BLaER1 (cell line): ENCODE data around the gene INCA1.
"Not testable (repeated sequence)": the region's sequence is repeated elsewhere in the genome, so short reads cannot be mapped to it uniquely, and the experiment has no call there.

ENCODE experiments used
- H3K27ac ChIP-seq: shearing (Covaris generic); formaldehyde crosslinking; 2 replicates; pipeline ENCODE4 v1.8.1; 2022
- H3K27me3 ChIP-seq: shearing (Covaris generic); formaldehyde crosslinking; 2 replicates; pipeline ENCODE4 v1.8.1; 2022
- H3K36me3 ChIP-seq: shearing (Covaris generic); formaldehyde crosslinking; 2 replicates; pipeline ENCODE4 v1.8.1; 2022
- H3K4me1 ChIP-seq: shearing (Covaris generic); formaldehyde crosslinking; 2 replicates; pipeline ENCODE4 v1.8.1; 2022
- H3K4me2 ChIP-seq: shearing (Covaris generic); formaldehyde crosslinking; 2 replicates; pipeline ENCODE4 v1.8.1; 2022
- H3K4me3 ChIP-seq: shearing (Covaris generic); formaldehyde crosslinking; 2 replicates; pipeline ENCODE4 v1.8.1; 2022
- H3K9ac ChIP-seq: shearing (Covaris generic); formaldehyde crosslinking; 2 replicates; pipeline ENCODE4 v1.8.1; 2022
- H3K9me3 ChIP-seq: shearing (Covaris generic); formaldehyde crosslinking; 2 replicates; pipeline ENCODE4 v1.8.1; 2022
- H4K20me1 ChIP-seq: shearing (Covaris generic); formaldehyde crosslinking; 2 replicates; pipeline ENCODE4 v1.8.1; 2022
- Cebpa-rat ChIP-seq: shearing (Covaris generic); IDR thresholded peaks from 2 replicates; pipeline ENCODE4 v1.8.1; 2022

INCA1 gene

DNA sequence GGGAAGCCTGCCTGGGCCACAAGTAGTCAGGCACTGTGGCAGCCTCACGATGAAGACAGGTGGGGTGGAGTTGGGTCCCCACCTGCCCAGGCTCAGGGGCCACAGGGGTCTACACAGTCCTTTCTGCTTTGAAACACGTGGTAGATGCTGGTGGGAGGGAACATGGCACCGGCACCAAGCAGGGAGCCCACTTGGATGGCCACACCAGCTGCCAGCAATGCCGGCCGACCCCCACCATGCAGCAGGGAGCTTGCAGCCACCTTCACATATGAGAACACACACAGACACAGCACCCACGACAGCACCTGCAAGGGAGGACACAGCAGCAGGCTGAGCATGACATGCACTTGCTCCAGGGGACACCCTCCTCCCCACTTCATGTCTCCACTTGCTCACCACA is 35.5 kb upstream of the INCA1 start:
- Histone ChIP-seq H3K9ac (no peak overlapping the region), H4K20me1 (no peaks in the 10 kb centered on the region), H3K4me3 (no peak overlapping the region), H3K9me3 (no peaks in the 10 kb centered on the region), H3K4me2 (no peak overlapping the region), H3K36me3 (no peaks in the 10 kb centered on the region), H3K27ac (no peak overlapping the region), H3K4me1 (peaks cover 27% of the 10 kb centered on the region), H3K27me3 (no peaks in the 10 kb centered on the region)
- TF ChIP-seq Cebpa-rat: no peak

DNA sequence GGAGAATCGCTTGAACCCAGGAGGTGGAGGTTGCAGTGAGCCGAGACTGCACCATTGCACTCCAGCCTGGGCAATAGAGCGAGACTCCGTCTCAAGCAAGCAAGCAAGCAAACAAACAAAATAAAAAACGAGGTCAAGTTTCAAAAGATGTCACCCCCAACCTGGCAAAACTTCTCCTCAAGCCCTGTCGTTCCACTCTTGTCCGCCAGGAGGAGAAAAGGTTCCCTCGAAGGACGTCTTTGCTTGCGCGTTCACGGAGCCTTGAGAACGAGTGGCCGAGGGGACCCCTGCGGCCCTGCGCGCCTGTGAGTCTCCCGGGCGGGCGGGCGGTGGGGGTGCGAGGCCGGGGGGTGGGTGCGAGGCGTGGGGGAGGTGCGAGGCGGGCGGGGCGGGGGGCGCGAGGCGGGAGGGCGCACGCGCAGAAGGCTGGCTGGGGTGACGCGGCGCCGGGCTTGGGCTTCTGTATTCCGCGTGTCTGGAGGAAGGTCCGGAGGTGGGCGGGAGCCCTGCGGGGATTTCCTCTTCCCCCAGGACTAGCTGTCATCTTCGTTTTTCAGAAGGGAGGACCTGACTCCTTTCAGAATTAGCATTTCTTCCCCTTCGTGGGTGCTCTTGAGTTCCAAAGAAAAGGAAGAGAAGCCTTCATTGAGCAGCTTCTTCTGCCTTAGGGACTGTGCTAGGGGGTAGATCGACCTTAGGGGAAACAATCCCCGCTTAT is 34.2 kb upstream of the INCA1 start:
- Histone ChIP-seq H3K9ac (peak overlapping the region; percentile 57; the same call in 1 of the 2 replicates), H3K4me3 (peak overlapping the region; percentile 57), H3K4me1 (peaks cover 27% of the 10 kb centered on the region), H3K27me3 (no peaks in the 10 kb centered on the region), H4K20me1 (no peaks in the 10 kb centered on the region), H3K27ac (peak overlapping the region; percentile 39; the same call in 1 of the 2 replicates), H3K4me2 (peak overlapping the region; percentile 83), H3K9me3 (no peaks in the 10 kb centered on the region), H3K36me3 (no peaks in the 10 kb centered on the region)
- no peak for TF ChIP-seq Cebpa-rat

DNA sequence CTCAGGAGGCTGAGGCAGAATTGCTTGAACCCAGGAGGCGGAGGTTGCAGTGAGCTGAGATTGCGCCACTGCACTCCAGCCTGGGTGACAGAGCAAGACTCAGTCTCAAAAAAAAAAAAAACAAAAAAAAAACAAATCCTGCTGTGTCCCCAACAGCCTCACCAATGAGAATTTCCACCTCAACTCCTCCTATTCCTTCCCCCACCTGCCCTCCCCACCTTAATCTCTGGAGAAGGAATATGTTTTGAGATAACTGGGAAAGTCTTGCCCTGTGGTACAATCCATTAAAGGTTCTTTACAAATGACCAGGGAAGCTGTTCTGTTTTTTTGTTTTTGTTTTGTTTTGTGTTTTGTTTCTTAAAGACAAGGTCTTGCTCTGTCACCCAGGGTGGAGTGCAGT is 32.8 kb upstream of the INCA1 start:
- H3K27me3 ChIP-seq, H3K4me2 ChIP-seq: not testable (repeated sequence)

DNA sequence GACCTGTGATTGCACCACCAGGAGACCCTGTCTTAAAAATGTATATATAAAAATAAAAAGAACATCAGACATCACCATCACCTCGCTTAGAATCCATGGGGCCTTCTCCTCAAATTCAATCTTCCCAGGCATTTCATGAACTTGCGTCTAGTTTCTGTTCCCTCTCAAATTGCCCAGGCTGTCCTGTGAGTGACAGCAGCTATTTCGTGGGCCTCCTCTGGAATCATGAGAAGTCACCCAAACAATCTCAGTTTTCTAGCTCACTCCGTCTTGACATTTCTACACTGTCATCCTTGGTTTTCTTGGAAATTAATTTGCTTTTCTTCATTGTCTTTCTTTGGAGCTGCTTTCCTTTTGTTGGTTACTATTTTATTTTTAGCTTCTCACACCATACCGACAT is 30.6 kb upstream of the INCA1 start:
- H3K27ac ChIP-seq: no peak overlapping the region
- H3K4me1 ChIP-seq: peaks cover 16% of the 10 kb centered on the region
- TF ChIP-seq Cebpa-rat: no peak
- H4K20me1 ChIP-seq: no peaks in the 10 kb centered on the region
- no peaks in the 10 kb centered on the region for H3K9me3 ChIP-seq
- H3K36me3 ChIP-seq: peaks cover 16% of the 10 kb centered on the region
- no peak overlapping the region for H3K4me2 ChIP-seq
- H3K4me3 ChIP-seq: no peak overlapping the region
- no peak overlapping the region for H3K9ac ChIP-seq
- H3K27me3 ChIP-seq: no peaks in the 10 kb centered on the region

More for the DNA sequence above, 32.8 kb upstream of the INCA1 start:
- not testable (repeated sequence) for H4K20me1 ChIP-seq, H3K36me3 ChIP-seq, H3K9me3 ChIP-seq, H3K27ac ChIP-seq, H3K4me3 ChIP-seq, H3K9ac ChIP-seq
- peaks cover 23% of the 10 kb centered on the region for H3K4me1 ChIP-seq

DNA sequence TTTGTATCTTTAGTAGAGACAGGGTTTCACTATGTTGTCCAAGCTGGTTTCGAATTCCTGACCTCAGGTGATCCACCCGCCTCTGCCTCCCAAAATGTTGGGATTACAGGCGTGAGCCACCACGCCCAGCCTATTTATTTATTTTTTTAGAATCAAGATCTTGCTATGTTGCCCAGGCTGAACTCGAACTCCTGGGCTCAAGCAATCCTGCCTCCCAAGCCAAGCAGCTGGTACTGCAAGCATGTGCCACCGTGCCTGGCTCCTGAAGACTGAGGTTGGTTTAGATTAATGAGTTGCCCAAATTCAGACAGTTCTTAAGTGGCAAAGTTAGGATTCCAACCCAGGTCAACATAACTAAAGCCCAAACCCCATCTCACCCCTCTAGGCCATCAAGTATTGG is 30.0 kb upstream of the INCA1 start:
- Histone ChIP-seq H3K9me3 (no peaks in the 10 kb centered on the region), H3K4me3 (no peak overlapping the region), H3K4me2 (no peak overlapping the region), H3K27me3 (no peaks in the 10 kb centered on the region), H3K9ac (no peak overlapping the region), H4K20me1 (no peaks in the 10 kb centered on the region), H3K4me1 (peaks cover 16% of the 10 kb centered on the region), H3K36me3 (peaks cover 22% of the 10 kb centered on the region), H3K27ac (no peak overlapping the region)
- no peak for TF ChIP-seq Cebpa-rat

DNA sequence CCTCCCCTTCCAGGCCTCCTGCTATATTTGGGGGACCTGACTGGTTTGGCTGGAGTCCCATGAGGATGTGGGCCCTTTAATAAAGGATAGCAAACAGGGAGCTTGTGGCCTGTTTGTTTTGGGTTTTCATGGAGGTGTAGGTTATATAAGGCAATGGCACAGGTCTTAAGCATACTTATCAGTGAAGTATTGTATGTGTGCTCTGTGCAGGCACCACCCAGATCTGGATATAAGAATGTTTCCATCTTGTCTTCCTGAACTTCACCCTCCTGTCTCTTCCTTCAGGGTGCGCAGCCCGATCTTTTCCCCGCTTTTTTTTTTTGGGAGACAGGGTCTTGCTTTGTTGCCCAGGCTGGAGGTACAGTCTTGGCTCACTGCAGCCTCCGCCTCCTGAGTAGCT is 27.3 kb upstream of the INCA1 start:
- no peak for TF ChIP-seq Cebpa-rat
- Histone ChIP-seq H3K27me3 (no peaks in the 10 kb centered on the region), H3K9ac (no peak overlapping the region), H3K4me2 (no peak overlapping the region), H3K4me3 (no peak overlapping the region), H3K4me1 (peaks cover 7% of the 10 kb centered on the region), H3K36me3 (peaks cover 48% of the 10 kb centered on the region), H3K27ac (no peak overlapping the region), H3K9me3 (no peaks in the 10 kb centered on the region), H4K20me1 (peaks cover 1% of the 10 kb centered on the region; the same call in 1 of the 2 replicates)

DNA sequence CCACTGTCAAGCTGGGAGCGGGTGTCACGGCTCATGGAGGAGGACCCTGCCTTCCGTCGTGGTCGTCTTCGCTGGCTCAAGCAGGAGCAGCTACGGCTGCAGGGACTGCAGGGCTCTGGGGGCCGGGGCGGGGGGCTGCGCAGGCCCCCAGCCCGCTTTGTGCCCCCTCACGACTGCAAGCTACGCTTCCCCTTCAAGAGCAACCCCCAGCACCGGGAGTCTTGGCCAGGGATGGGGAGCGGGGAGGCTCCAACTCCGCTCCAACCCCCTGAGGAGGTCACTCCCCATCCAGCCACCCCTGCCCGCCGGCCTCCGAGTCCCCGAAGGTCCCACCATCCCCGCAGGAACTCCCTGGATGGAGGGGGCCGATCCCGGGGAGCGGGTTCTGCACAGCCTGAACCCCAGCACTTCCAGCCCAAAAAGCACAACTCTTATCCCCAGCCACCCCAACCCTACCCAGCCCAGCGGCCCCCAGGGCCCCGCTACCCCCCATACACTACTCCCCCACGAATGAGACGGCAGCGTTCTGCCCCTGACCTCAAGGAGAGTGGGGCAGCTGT is 26.3 kb upstream of the INCA1 start:
- Histone ChIP-seq H3K36me3 (peaks cover 57% of the 10 kb centered on the region), H3K9ac (no peak overlapping the region)

DNA sequence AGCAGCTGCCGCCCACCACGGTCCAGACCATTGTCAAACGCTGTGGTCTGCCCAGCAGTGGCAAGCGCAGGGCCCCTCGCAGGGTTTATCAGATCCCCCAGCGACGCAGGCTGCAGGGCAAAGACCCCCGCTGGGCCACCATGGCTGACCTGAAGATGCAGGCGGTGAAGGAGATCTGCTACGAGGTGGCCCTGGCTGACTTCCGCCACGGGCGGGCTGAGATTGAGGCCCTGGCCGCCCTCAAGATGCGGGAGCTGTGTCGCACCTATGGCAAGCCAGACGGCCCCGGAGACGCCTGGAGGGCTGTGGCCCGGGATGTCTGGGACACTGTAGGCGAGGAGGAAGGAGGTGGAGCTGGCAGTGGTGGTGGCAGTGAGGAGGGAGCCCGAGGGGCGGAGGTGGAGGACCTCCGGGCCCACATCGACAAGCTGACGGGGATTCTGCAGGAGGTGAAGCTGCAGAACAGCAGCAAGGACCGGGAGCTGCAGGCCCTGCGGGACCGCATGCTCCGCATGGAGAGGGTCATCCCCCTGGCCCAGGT is 24.9 kb upstream of the INCA1 start:
- no peak overlapping the region for H3K27ac ChIP-seq
- H3K4me1 ChIP-seq: peaks cover 22% of the 10 kb centered on the region
- H3K4me3 ChIP-seq: no peak overlapping the region
- no peaks in the 10 kb centered on the region for H3K27me3 ChIP-seq
- TF ChIP-seq Cebpa-rat: no peak
- H3K9ac ChIP-seq: no peak overlapping the region
- peaks cover 58% of the 10 kb centered on the region for H3K36me3 ChIP-seq
- H3K9me3 ChIP-seq: no peaks in the 10 kb centered on the region
- H3K4me2 ChIP-seq: no peak overlapping the region
- peaks cover 8% of the 10 kb centered on the region; the same call in 1 of the 2 replicates for H4K20me1 ChIP-seq

More for the DNA sequence above, 26.3 kb upstream of the INCA1 start:
- H3K27me3 ChIP-seq: no peaks in the 10 kb centered on the region
- H3K4me3 ChIP-seq: no peak overlapping the region
- no peak for TF ChIP-seq Cebpa-rat
- no peaks in the 10 kb centered on the region for H3K9me3 ChIP-seq
- H4K20me1 ChIP-seq: peaks cover 8% of the 10 kb centered on the region; the same call in 1 of the 2 replicates
- peaks cover 12% of the 10 kb centered on the region for H3K4me1 ChIP-seq
- H3K27ac ChIP-seq: no peak overlapping the region
- H3K4me2 ChIP-seq: no peak overlapping the region

DNA sequence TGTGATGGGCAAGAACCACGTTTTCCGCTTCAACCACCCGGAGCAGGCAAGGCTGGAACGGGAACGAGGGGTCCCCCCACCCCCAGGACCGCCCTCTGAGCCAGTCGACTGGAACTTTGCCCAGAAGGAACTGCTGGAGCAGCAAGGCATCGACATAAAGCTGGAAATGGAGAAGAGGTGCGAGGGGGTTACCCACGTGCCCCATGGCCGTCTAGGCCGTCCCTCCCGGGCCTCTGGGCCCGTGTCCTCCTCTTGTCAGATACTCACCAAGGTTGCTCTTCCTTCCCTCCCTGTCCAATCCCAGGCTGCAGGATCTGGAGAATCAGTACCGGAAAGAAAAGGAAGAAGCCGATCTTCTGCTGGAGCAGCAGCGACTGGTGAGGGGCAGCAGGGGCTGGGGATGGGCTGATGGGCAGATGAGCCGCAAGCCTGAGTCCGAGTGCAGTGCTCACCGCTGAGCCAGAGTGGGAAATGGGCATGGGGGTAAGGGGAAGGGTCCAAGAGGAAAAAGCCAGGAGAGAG is 23.2 kb upstream of the INCA1 start:
- Histone ChIP-seq H3K27me3 (no peaks in the 10 kb centered on the region), H3K4me3 (no peak overlapping the region), H3K4me2 (no peak overlapping the region), H3K4me1 (peaks cover 39% of the 10 kb centered on the region), H3K27ac (no peak overlapping the region), H3K9ac (no peak overlapping the region), H3K9me3 (no peaks in the 10 kb centered on the region), H3K36me3 (peaks cover 63% of the 10 kb centered on the region), H4K20me1 (peaks cover 8% of the 10 kb centered on the region; the same call in 1 of the 2 replicates)
- TF ChIP-seq Cebpa-rat: no peak

DNA sequence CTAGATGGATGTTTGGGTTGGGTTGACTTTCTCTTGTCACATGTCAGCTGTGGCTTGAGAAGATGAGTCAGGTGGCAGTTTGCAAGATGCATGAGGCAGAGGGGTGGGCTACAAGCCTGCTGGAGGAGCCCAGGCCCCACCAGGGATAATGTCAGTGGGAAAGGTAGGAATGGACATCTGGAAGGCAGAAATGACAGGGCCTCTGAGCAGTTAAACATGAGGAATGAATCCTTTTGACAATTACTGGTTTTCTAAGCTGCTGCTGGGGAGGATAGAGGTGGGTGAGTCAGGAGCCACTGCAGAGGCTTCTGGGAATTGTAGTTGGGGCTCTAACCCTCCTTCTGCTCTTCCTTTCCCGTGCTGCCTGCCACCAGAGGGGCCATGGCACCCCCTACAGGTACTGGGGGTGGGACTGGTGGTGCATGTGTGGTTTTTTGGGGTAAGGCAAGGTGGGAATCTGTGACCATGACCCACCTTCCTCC is 22.2 kb upstream of the INCA1 start:
- Histone ChIP-seq H3K36me3 (peaks cover 70% of the 10 kb centered on the region), H3K9me3 (no peaks in the 10 kb centered on the region), H3K27me3 (no peaks in the 10 kb centered on the region), H3K4me1 (peaks cover 40% of the 10 kb centered on the region), H3K9ac (no peak overlapping the region), H3K4me3 (no peak overlapping the region), H4K20me1 (peaks cover 8% of the 10 kb centered on the region; the same call in 1 of the 2 replicates), H3K27ac (no peak overlapping the region), H3K4me2 (no peak overlapping the region)
- TF ChIP-seq Cebpa-rat: no peak
